SH-SY5Y (cell line): ENCODE data around the gene MPDU1.

Experiments used
- GATA2 ChIP-seq: IDR thresholded peaks from 2 replicates; pipeline ENCODE4 v1.6.1; 2011; ENCODE audit warnings: mild to moderate bottlenecking, low read depth, low read length
- GATA3 ChIP-seq: IDR thresholded peaks from 2 replicates; pipeline ENCODE4 v1.6.1; 2011; ENCODE audit warnings: low read depth, mild to moderate bottlenecking, low read length, moderate library complexity

- TF ChIP-seq GATA2 (no peak), GATA3 (no peak)
These were observed 30.2 kb downstream of the MPDU1 start for GRCh38 chr17:7613769-7614424.
